ENCODE measurements around the gene UGT1A9. TPM values are rescaled to one million over a fixed set of nuclear protein-coding genes. Genes with fewer than 3 reads are reported as not detected.

UGT1A9 gene
- total and polyA plus RNA-seq, 4 donors = not detected

DNA sequence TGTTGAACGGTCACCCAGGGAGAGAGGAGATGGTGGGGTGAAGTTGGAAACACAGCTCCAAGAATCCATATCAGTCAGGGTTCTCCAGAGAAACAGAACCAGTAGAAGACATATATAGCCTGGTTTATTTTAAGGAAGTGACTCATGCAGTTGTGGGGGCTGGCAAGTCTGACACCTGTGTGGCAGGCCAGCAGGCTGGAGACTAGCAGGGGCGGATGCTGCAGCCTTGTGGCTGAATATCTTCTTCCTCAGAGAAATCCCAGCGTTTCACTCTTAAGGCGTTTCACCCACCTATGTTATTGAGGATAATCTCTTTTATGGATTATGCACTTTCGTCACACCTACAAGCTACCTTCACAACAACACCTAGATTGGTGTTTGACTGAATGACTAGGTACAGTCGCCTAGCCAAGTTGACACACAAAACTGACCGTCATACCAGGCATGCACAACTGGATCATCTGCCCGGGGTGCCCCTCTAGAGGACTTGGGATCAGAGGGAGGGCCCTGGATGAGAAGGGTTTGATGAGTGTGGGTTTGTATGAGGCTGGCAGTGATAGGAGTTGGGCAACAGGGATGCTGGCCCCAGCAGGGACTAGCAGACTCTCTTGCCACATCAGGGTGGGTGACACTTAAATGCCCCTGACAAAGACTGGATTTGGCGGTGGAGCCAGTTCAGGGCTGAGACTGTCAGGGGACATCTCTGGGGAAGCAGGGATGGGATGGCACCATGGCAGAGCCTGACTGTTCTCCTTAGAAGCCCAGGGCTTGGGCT is 129.8 kb downstream of the UGT1A9 start:
- Histone ChIP-seq H3K4me1 (ENCODE audit: control insufficient read depth in 5 of 5, insufficient read depth in 5 of 5, low read length in 5 of 5) (no peaks in the 10 kb centered on the region), H3K4me3 (no peak overlapping the region), H3K27ac (ENCODE audit: low read depth in 1 of 2, low read length in 1 of 2) (no peak overlapping the region), H3K36me3 (ENCODE audit: control insufficient read depth in 4 of 4, insufficient read depth in 4 of 4, low read length in 4 of 4) (no peaks in the 10 kb centered on the region), H3K27me3 (ENCODE audit: control insufficient read depth in 3 of 3, insufficient read depth in 3 of 3, low read length in 2 of 3) (no peaks in the 10 kb centered on the region), H3K9ac (ENCODE audit: insufficient read depth in 1 of 2, low read length in 2 of 2) (no peak overlapping the region), H3K9me3 (ENCODE audit: control insufficient read depth in 4 of 4, insufficient read depth in 3 of 4, low read length in 3 of 4) (no peaks in the 10 kb centered on the region)
- no peak for ATAC-seq (ENCODE audit: insufficient read depth, low FRiP score)
- no peak for DNase-seq
- 78 to 79% methylated on average over 9 of the region's 9 CpGs for WGBS, 2 donors
- TF ChIP-seq, protein P1, sequence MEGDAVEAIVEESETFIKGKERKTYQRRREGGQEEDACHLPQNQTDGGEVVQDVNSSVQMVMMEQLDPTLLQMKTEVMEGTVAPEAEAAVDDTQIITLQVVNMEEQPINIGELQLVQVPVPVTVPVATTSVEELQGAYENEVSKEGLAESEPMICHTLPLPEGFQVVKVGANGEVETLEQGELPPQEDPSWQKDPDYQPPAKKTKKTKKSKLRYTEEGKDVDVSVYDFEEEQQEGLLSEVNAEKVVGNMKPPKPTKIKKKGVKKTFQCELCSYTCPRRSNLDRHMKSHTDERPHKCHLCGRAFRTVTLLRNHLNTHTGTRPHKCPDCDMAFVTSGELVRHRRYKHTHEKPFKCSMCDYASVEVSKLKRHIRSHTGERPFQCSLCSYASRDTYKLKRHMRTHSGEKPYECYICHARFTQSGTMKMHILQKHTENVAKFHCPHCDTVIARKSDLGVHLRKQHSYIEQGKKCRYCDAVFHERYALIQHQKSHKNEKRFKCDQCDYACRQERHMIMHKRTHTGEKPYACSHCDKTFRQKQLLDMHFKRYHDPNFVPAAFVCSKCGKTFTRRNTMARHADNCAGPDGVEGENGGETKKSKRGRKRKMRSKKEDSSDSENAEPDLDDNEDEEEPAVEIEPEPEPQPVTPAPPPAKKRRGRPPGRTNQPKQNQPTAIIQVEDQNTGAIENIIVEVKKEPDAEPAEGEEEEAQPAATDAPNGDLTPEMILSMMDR (IDR thresholded peaks at IDR 0.05; ENCODE audit: control extremely low read depth, extremely low read depth) = no peak

DNA sequence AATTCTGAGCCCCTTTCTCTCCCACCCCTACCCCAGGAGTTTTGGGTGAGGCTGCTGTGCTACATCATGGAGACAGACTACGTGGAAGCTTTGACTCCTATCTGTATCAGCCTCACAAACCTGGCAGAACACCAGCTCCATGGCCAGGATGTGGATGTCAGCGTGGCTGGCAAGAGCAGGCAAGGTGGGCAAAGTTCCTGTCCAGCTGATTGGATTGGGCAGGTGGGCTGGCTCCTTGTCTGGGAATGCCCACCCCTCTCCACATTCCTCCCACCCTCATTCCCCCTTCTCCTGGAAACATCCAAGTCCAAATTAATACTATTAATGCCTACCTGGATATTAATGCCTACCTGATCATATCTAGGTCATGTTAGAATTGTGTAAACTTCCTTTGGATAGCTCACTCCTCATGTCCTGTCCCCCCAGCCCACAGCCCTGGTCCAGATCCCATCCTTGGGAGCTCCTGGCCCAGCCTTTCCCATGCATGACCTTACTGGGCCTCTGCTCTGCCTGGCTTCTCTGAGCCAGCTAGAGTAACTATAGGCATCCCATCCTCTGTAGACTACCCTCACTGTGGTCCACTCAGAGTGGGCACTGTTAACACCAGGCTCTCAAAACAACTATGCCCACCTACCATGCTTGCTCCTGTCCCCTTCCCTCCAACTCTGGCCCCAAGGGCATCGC is 130.6 kb downstream of the UGT1A9 start:
- Histone ChIP-seq H3K4me3 (no peak overlapping the region), H3K27me3 (ENCODE audit: control insufficient read depth in 3 of 3, insufficient read depth in 3 of 3, low read length in 2 of 3) (no peaks in the 10 kb centered on the region), H3K9me3 (ENCODE audit: control insufficient read depth in 4 of 4, insufficient read depth in 3 of 4, low read length in 3 of 4) (no peaks in the 10 kb centered on the region), H3K9ac (ENCODE audit: insufficient read depth in 1 of 2, low read length in 2 of 2) (no peak overlapping the region), H3K27ac (ENCODE audit: low read depth in 1 of 2, low read length in 1 of 2) (no peak overlapping the region), H3K4me1 (ENCODE audit: control insufficient read depth in 5 of 5, insufficient read depth in 5 of 5, low read length in 5 of 5) (no peaks in the 10 kb centered on the region), H3K36me3 (ENCODE audit: control insufficient read depth in 4 of 4, insufficient read depth in 4 of 4, low read length in 4 of 4) (no peaks in the 10 kb centered on the region)
- no peak for DNase-seq
- 63 to 75% methylated on average over 3 of the region's 3 CpGs for WGBS, 2 donors
- TF ChIP-seq, protein P1 (IDR thresholded peaks at IDR 0.05; ENCODE audit: control extremely low read depth, extremely low read depth) = no peak
- ATAC-seq (ENCODE audit: insufficient read depth, low FRiP score) = no peak

DNA sequence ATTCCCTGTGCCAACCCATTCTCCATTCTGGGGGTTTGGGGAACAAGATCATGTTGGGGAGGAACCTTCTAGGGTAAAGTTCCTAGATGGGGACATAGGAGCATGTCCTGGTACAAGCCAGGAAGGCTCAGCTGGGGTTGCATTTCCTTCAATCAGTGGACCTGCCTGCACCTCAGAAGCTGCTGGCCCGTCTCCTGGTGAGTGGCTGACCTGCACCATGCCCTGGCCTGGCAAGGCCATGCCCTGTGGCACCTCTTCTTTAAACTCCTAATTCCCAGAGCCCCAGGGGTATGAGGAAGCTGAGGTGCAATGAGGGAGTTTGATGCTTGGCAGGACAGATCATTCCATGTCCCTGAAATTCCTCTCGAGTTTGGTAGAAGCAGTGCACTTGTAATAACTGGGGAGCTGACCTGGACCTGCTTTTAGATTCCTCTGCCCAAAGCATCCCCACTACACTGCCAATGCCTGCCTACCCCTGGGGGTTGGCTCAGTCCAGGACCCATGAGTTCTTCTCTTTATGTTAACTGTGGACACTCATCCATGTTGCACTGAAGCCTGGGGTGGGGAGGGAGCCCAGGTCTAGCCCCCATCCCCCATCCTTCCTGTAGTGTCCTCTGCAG is 131.7 kb downstream of the UGT1A9 start:
- Histone ChIP-seq H3K27me3 (ENCODE audit: control insufficient read depth in 3 of 3, insufficient read depth in 3 of 3, low read length in 2 of 3) (no peaks in the 10 kb centered on the region), H3K36me3 (ENCODE audit: control insufficient read depth in 4 of 4, insufficient read depth in 4 of 4, low read length in 4 of 4) (no peaks in the 10 kb centered on the region), H3K4me3 (no peak overlapping the region), H3K9me3 (ENCODE audit: control insufficient read depth in 4 of 4, insufficient read depth in 3 of 4, low read length in 3 of 4) (no peaks in the 10 kb centered on the region), H3K27ac (ENCODE audit: low read depth in 1 of 2, low read length in 1 of 2) (no peak overlapping the region), H3K4me1 (ENCODE audit: control insufficient read depth in 5 of 5, insufficient read depth in 5 of 5, low read length in 5 of 5) (no peaks in the 10 kb centered on the region), H3K9ac (ENCODE audit: insufficient read depth in 1 of 2, low read length in 2 of 2) (no peak overlapping the region)
- TF ChIP-seq, protein P1 (IDR thresholded peaks at IDR 0.05; ENCODE audit: control extremely low read depth, extremely low read depth) = no peak
- no peak for DNase-seq
- ATAC-seq (ENCODE audit: insufficient read depth, low FRiP score) = no peak
- 67 to 81% methylated on average over 2 of the region's 2 CpGs for WGBS, 2 donors
